HT-29 (cell line): ENCODE results near the gene CACNB4. TPM values are rescaled to one million over a fixed set of nuclear protein-coding genes. Genes with fewer than 3 reads are reported as not detected.

ENCODE experiments used
- DNase-seq: peaks from one replicate; pipeline ENCODE4 v3.0.0-alpha.2; 2015; ENCODE audit warnings: low spot score
- small RNA-seq: library from RNA; depleted of rRNA; stranded (forward); fragments of <200 nt; gene quantifications from one replicate; pipeline ENCODE3, GENCODE V24; 2014
- total RNA-seq: library from RNA; depleted of rRNA; stranded (reverse); fragments of >200 nt; shearing (Covaris generic); gene quantifications from 2 replicates; pipeline ENCODE4 v1.2.3, GENCODE V29; 2014; rRNA removed

CACNB4 gene
- total RNA-seq, 1 experiment from 2014 or later: 0.13 TPM

DNA sequence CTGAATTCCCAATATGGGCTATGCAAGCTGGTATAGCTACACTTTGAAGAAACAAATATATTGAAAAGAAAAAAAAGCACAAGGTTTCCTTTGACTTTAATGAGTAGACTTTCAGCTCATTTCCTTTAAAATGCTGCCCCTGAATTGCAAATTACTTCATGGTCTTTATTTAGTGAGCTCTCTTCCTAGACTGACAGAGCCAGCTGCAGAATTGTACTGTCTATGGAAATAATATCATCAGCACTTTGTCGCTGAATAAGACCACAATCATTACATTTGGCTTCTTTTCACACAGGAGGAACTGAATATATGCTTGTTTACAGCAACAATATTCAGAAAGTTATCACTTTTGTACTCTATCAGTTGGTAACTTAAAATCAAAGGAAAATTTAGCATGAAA lies 312.4 kb downstream of the CACNB4 start:
- DNase-seq: no peak

DNA sequence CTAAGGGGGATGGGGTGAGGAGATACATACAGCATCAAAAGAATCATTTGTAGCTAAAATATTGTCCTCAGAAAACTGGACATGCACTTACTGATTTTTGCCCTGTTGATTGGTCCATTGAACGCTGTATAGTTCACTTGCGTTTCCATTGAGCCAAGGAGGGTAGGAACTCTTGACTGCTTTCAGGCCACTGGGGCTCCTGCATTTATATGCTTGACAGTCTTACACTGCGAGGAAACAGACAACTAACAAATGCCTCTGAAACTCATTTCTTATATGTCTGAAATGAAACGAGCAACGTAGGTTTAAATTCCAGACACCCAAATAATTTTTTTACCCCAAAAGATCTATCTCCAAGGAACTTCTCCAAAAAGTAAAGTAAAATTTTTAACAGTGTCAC lies 312.8 kb downstream of the CACNB4 start:
- DNase-seq: no peak

DNA sequence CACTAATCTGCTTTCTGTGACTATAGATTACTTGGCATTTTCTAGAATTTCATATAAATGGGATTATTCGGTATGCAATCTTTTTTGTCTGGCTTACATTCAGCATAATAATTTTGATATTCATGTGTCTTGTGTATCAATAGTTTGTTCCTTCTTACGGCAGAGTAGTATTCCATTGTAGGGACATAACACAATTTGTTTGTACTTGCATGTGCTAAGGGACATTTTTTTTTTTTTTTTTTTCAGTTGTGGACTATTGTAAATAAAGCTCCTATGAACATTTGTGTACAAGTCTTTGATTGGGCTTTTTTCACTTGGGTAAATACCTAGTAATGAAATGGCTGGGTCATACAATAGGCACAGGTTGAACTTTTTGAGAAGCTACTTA lies 315.7 kb downstream of the CACNB4 start:
- no peak for DNase-seq

Small RNAs within 50 kb of the gene (small RNA-seq; reads per million reads assigned to genes)
- not detected for gene RPL30P2

Other genes with a start within 250 kb of the CACNB4 start
- gene STAM2, start 76.7 kb upstream of the CACNB4 start, total RNA-seq: 8.3 and 9.0 TPM in 2 replicates
- gene FMNL2, start 236.1 kb upstream of the CACNB4 start, total RNA-seq: 1.7 and 1.9 TPM in 2 replicates